ENCODE measurements around the gene CBR4. TPM values are rescaled to one million over a fixed set of nuclear protein-coding genes. Genes with fewer than 3 reads are reported as not detected.

CBR4 gene
- total RNA-seq, 2 donors from 2014 or later: 11.6 to 13.1 TPM

DNA sequence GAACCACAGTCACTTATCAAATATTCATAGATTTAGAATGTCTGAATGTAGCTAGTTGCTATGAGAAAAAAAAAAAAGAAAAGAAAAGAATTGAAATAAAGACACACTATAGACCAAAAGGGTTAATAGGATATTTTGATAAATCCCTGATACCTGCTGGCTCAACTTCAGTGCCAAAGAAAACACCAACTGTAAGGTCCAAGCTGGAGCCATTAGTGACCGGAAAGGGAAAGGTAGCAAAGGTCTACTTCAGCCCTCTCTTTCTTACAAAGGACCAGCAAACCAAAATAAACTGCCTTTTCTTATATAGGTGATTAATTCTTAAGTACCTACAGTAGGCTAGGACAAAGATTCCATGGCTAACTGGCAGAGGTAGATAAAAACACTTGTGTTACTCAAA lies 9.7 kb downstream of the CBR4 start:
- Histone ChIP-seq H3K4me3 (no peak overlapping the region), H3K27ac (no peak overlapping the region), H3K9me3 (no peaks in the 10 kb centered on the region), H3K36me3 (peaks cover 9% of the 10 kb centered on the region), H3K4me1 (ENCODE audit: control insufficient read depth in 1 of 2, low read depth in 2 of 2) (peaks cover 0 to 9% of the 10 kb centered on the region in 2 donors), H3K27me3 (replicated peaks; ENCODE audit: insufficient read depth) (no peaks in the 10 kb centered on the region)
- DNase-seq (ENCODE audit: low spot score) (no peak), ATAC-seq (ENCODE audit: insufficient number of reproducible peaks, low FRiP score, low read depth) (no peak)
- no peak for TF ChIP-seq CTCF (IDR thresholded peaks at IDR 0.05)

GRCh38 chr4:168999809-169000208 lies 10.2 kb downstream of the CBR4 start:
- no peak for TF ChIP-seq CTCF (IDR thresholded peaks at IDR 0.05)
- DNase-seq (ENCODE audit: low spot score) (no peak), ATAC-seq (ENCODE audit: insufficient number of reproducible peaks, low FRiP score, low read depth) (no peak)
- no peaks in the 10 kb centered on the region for H3K9me3 ChIP-seq
- no peak overlapping the region for H3K27ac ChIP-seq
- H3K4me3 ChIP-seq: no peak overlapping the region
- H3K4me1 ChIP-seq (ENCODE audit: control insufficient read depth in 1 of 2, low read depth in 2 of 2): peaks cover 0 to 9% of the 10 kb centered on the region in 2 donors
- H3K27me3 ChIP-seq (replicated peaks; ENCODE audit: insufficient read depth): no peaks in the 10 kb centered on the region
- peaks cover 9% of the 10 kb centered on the region for H3K36me3 ChIP-seq

DNA sequence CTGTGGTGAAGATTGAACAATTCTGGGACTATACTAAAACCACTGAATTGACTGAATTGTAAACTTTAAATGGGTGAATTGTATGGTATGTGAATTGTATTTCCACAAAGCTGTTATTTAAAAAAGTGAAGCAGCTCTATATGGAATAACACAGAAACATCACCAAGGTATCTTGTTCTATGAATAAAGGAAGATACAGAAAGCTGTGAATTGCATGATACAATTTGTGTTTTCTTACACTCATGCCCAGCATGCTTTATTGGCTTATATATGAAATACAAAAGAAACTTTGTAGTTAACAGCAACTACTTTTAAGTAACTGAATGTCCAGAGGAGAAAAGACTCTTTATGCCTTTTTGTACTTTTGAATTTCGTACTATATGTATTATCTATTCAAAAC lies 11.5 kb downstream of the CBR4 start:
- H3K4me1 ChIP-seq (ENCODE audit: control insufficient read depth in 1 of 2, low read depth in 2 of 2): peaks cover 0 to 9% of the 10 kb centered on the region in 2 donors
- DNase-seq (ENCODE audit: low spot score) (no peak), ATAC-seq (ENCODE audit: insufficient number of reproducible peaks, low FRiP score, low read depth) (no peak)
- H3K27me3 ChIP-seq (replicated peaks; ENCODE audit: insufficient read depth): no peaks in the 10 kb centered on the region
- peaks cover 5% of the 10 kb centered on the region for H3K36me3 ChIP-seq
- H3K27ac ChIP-seq: no peak overlapping the region
- H3K9me3 ChIP-seq: no peaks in the 10 kb centered on the region
- no peak for TF ChIP-seq CTCF (IDR thresholded peaks at IDR 0.05)
- H3K4me3 ChIP-seq: no peak overlapping the region

DNA sequence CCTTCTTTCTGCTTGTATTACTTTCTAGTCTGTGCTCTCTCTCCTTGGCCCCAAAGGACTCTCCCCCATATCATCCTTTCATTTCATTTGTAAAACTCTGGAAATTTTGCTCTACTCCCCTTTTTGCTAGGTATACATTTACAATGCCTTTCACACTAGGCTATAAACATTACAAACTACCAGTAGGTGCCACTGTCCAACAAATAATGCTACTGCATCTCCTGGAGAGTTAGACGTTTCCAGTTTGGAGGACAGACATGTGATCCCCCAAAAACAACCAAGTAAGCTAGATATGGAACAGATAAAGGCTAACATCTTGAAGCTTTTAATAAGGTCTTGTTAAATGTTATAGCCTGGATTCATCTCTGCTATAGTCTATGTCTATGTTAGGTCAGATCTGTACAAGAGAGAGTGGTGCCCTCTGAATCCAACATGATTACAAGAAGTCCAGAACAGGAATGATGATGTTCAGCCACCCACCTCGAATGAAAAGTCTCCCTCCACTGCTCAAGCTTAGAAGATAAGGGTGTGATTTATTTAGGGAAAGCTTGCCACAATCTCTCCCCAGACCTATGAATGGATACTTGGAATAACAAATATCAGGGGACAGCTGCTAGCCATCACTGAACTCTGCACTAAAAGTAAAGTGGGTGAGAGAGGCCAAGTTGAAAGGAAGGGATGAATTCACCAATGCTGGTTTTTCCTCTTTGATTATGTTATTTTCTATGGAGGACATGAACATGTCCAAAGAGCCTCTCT lies 14.3 kb downstream of the CBR4 start:
- Histone ChIP-seq H3K27me3 (replicated peaks; ENCODE audit: insufficient read depth) (no peaks in the 10 kb centered on the region), H3K9me3 (no peaks in the 10 kb centered on the region), H3K4me3 (no peak overlapping the region), H3K27ac (no peak overlapping the region), H3K36me3 (no peaks in the 10 kb centered on the region), H3K4me1 (ENCODE audit: control insufficient read depth in 1 of 2, low read depth in 2 of 2) (peaks cover 0 to 9% of the 10 kb centered on the region in 2 donors)
- no peak for DNase-seq (ENCODE audit: low spot score)
- ATAC-seq (ENCODE audit: insufficient number of reproducible peaks, low FRiP score, low read depth): no peak
- no peak for TF ChIP-seq CTCF (IDR thresholded peaks at IDR 0.05)

- TF ChIP-seq CTCF (IDR thresholded peaks at IDR 0.05): no peak
- H3K4me1 ChIP-seq (ENCODE audit: control insufficient read depth in 1 of 2, low read depth in 2 of 2): peaks cover 0 to 5% of the 10 kb centered on the region in 2 donors
- H3K27ac ChIP-seq: no peak overlapping the region
These were observed 15.1 kb downstream of the CBR4 start for GRCh38 chr4:168994958-168995357.

More at GRCh38 chr4:168994958-168995357, 15.1 kb downstream of the CBR4 start:
- H3K9me3 ChIP-seq: no peaks in the 10 kb centered on the region
- H3K36me3 ChIP-seq: no peaks in the 10 kb centered on the region
- ATAC-seq (ENCODE audit: insufficient number of reproducible peaks, low FRiP score, low read depth) (no peak), DNase-seq (ENCODE audit: low spot score) (no peak)
- H3K27me3 ChIP-seq (replicated peaks; ENCODE audit: insufficient read depth): no peaks in the 10 kb centered on the region
- no peak overlapping the region for H3K4me3 ChIP-seq
